H1 (cell line): ENCODE measurements around the gene NID2. TPM values are rescaled to one million over a fixed set of nuclear protein-coding genes. Genes with fewer than 3 reads are reported as not detected.

Source experiments
- CTCF ChIA-PET: fragments of 300-600 bp; sonication (Branson Sonifier 250); formaldehyde crosslinking; loops from one replicate; lab custom pipeline; 2021; ENCODE audit not compliant: partially characterized antibody; lab: Charles Lee
- POLR2A ChIA-PET: fragments of 300-600 bp; sonication (Branson Sonifier 250); formaldehyde crosslinking; loops from one replicate; lab custom pipeline; 2021; ENCODE audit warnings: inconsistent platforms; ENCODE audit not compliant: partially characterized antibody; lab: Charles Lee
- DNase-seq, 2 experiments: peaks; one replicate each; pipeline versions ENCODE4 v3.0.0 to v3.0.0-alpha.2; 2010 to 2022; ENCODE audit warnings: low spot score in 2 of 2, low read depth in 1 of 2, mixed read lengths in 1 of 2
- FAIRE-seq: peaks from 2 replicates; lab custom pipeline; 2011; peaks lifted over from hg19 to GRCh38; lab: Jason Lieb, UNC
- H2AFZ ChIP-seq: 2 replicates; pipeline ENCODE4 v1.8.1; 2012; ENCODE audit warnings: low read length, inconsistent platforms
- H2AK5ac ChIP-seq: 2 replicates; pipeline ENCODE4 v1.6.1; 2013; ENCODE audit warnings: low read depth, low read length
- H2BK120ac ChIP-seq: replicated peaks from 2 replicates; pipeline ENCODE3; 2013; ENCODE audit warnings: low read depth, low read length, inconsistent platforms
- H2BK12ac ChIP-seq: 2 replicates; pipeline ENCODE4 v1.6.1; 2013; ENCODE audit warnings: low read depth, low read length
- H2BK15ac ChIP-seq: 2 replicates; pipeline ENCODE4 v1.6.1; 2013; ENCODE audit warnings: low read length
- H2BK20ac ChIP-seq: 2 replicates; pipeline ENCODE4 v1.6.1; 2013; ENCODE audit warnings: low read length
- H2BK5ac ChIP-seq: 2 replicates; pipeline ENCODE4 v1.6.1; 2013; ENCODE audit warnings: low read depth, low read length
- H3K14ac ChIP-seq: 2 replicates; pipeline ENCODE4 v1.6.1; 2013; ENCODE audit warnings: inconsistent platforms; ENCODE audit not compliant: insufficient read length
- H3K18ac ChIP-seq: 2 replicates; pipeline ENCODE4 v1.6.1; 2013; ENCODE audit warnings: low read length; ENCODE audit errors: extremely low read depth
- H3K23ac ChIP-seq: 2 replicates; pipeline ENCODE4 v1.6.1; 2013; ENCODE audit warnings: inconsistent platforms; ENCODE audit not compliant: insufficient read length
- H3K23me2 ChIP-seq: 2 replicates; pipeline ENCODE4 v1.6.1; 2013; ENCODE audit warnings: low read depth, low read length
- H3K27ac ChIP-seq: 2 replicates; pipeline ENCODE4 v1.6.1; 2011; ENCODE audit warnings: low read depth, low read length, inconsistent platforms
- H3K27me3 ChIP-seq, 4 experiments: replicated peaks in 1 of 4; 1 replicate in 1 of 4; 2 replicates in 3 of 4; pipeline versions ENCODE4 v1.6.1 to v1.8.1; 2011 to 2013; ENCODE audit warnings: low read length in 3 of 4, mild to moderate bottlenecking in 3 of 4, inconsistent platforms in 2 of 4, mixed read lengths in 2 of 4, moderate library complexity in 1 of 4; ENCODE audit not compliant: control insufficient read depth in 3 of 4, insufficient read depth in 3 of 4; ENCODE audit errors: extremely low read depth in 1 of 4
- H3K36me3 ChIP-seq, 4 experiments: 2 replicates each; pipeline versions ENCODE4 v1.6.1 to v1.8.1; 2011 to 2013; ENCODE audit warnings: mild to moderate bottlenecking in 4 of 4, low read length in 3 of 4, moderate library complexity in 2 of 4, control low read depth in 1 of 4, inconsistent platforms in 1 of 4; ENCODE audit not compliant: insufficient read depth in 4 of 4, control insufficient read depth in 2 of 4
- H3K4ac ChIP-seq: replicated peaks from 2 replicates; pipeline ENCODE3; 2013; ENCODE audit warnings: low read length, low read depth, mixed read lengths, inconsistent platforms; ENCODE audit not compliant: insufficient read length
- H3K4me1 ChIP-seq, 4 experiments: replicated peaks in 1 of 4; 1 replicate in 1 of 4; 2 replicates in 3 of 4; pipeline versions ENCODE4 v1.6.1 to v1.8.1; 2011 to 2013; ENCODE audit warnings: low read length in 3 of 4, inconsistent platforms in 2 of 4, mixed read lengths in 1 of 4; ENCODE audit not compliant: insufficient read depth in 4 of 4, control insufficient read depth in 3 of 4
- H3K4me2 ChIP-seq, 2 experiments: 2 replicates each; pipeline versions ENCODE4 v1.6.1 to v1.8.1; 2011 to 2013; ENCODE audit warnings: low read depth in 2 of 2, low read length in 2 of 2, control low read depth in 1 of 2, inconsistent platforms in 1 of 2, mild to moderate bottlenecking in 1 of 2; ENCODE audit not compliant: insufficient read depth in 1 of 2
- H3K4me3 ChIP-seq, 4 experiments: fragments of 200-600, 300-600 bp in 1 of 4; sonication (generic), shearing (Covaris generic), sonication (Bioruptor Twin) in 1 of 4; 2 replicates each; pipeline versions ENCODE4 v1.5.1 to v1.8.1; 2011 to 2016; ENCODE audit warnings: low read length in 4 of 4, low read depth in 3 of 4, control low read depth in 2 of 4, inconsistent platforms in 2 of 4, mild to moderate bottlenecking in 2 of 4, mixed read lengths in 1 of 4, moderate library complexity in 1 of 4; ENCODE audit not compliant: insufficient read depth in 2 of 4; ENCODE audit errors: extremely low read depth in 1 of 4
- H3K56ac ChIP-seq: replicated peaks from 2 replicates; pipeline ENCODE3; 2013; ENCODE audit warnings: low read depth, mild to moderate bottlenecking, mixed read lengths, low read length, inconsistent platforms; ENCODE audit not compliant: insufficient read length
- H3K79me1 ChIP-seq: 2 replicates; pipeline ENCODE4 v1.6.1; 2013; ENCODE audit warnings: low read depth, low read length, control low read depth
- H3K79me2 ChIP-seq, 2 experiments: 2 replicates each; pipeline versions ENCODE4 v1.6.1 to v1.8.1; 2012 to 2013; ENCODE audit warnings: low read length in 2 of 2, mild to moderate bottlenecking in 2 of 2, inconsistent platforms in 1 of 2; ENCODE audit not compliant: insufficient read depth in 2 of 2, control insufficient read depth in 1 of 2
- H3K9ac ChIP-seq, 4 experiments: replicated peaks in 1 of 4; 1 replicate in 1 of 4; 2 replicates in 3 of 4; pipeline versions ENCODE4 v1.6.1 to v1.8.1; 2011 to 2013; ENCODE audit warnings: low read depth in 3 of 4, low read length in 3 of 4, control low read depth in 2 of 4, mild to moderate bottlenecking in 2 of 4, moderate library complexity in 2 of 4, inconsistent platforms in 1 of 4; ENCODE audit errors: extremely low read depth in 1 of 4
- H3K9me3 ChIP-seq, 2 experiments: 2 replicates each; pipeline versions ENCODE4 v1.6.1 to v1.8.1; 2012 to 2013; ENCODE audit warnings: mild to moderate bottlenecking in 2 of 2, moderate library complexity in 2 of 2, control low read depth in 1 of 2, inconsistent platforms in 1 of 2, low read depth in 1 of 2, low read length in 1 of 2, mixed read lengths in 1 of 2; ENCODE audit not compliant: insufficient read depth in 2 of 2
- H4K20me1 ChIP-seq, 2 experiments: replicated peaks in 1 of 2; 2 replicates each; pipeline versions ENCODE3 to v1.8.1; 2011 to 2013; ENCODE audit warnings: inconsistent platforms in 2 of 2, low read length in 2 of 2, mild to moderate bottlenecking in 1 of 2; ENCODE audit not compliant: insufficient read depth in 2 of 2, control insufficient read depth in 1 of 2
- H4K5ac ChIP-seq: 2 replicates; pipeline ENCODE4 v1.6.1; 2013; ENCODE audit warnings: low read length, low read depth, mixed read lengths, inconsistent platforms; ENCODE audit not compliant: insufficient read length
- H4K8ac ChIP-seq: 2 replicates; pipeline ENCODE4 v1.8.0; 2013; ENCODE audit warnings: mild to moderate bottlenecking, moderate library complexity, low read length, inconsistent platforms; ENCODE audit not compliant: insufficient read depth; ENCODE audit errors: extremely low read depth
- H4K91ac ChIP-seq: replicated peaks from 2 replicates; pipeline ENCODE3; 2013; ENCODE audit warnings: low read length, mixed read lengths, inconsistent platforms; ENCODE audit not compliant: insufficient read length
- BACH1 ChIP-seq: IDR thresholded peaks from 2 replicates; pipeline ENCODE4 v1.6.1; 2012; ENCODE audit warnings: low read length, improper control_type of control experiment
- CBX5 ChIP-seq: fragments of 300-800, 300-1000 bp; sonication (generic); IDR thresholded peaks from 2 replicates; pipeline ENCODE4 v1.7.1; 2016; ENCODE audit warnings: antibody characterized with exemption, low read length, low read depth
- CTBP2 ChIP-seq: IDR thresholded peaks from 2 replicates; pipeline ENCODE4 v1.7.0; 2011; ENCODE audit warnings: borderline replicate concordance, mild to moderate bottlenecking, moderate library complexity, mixed read lengths, low read length; ENCODE audit not compliant: insufficient read depth, insufficient read length
- HDAC6 ChIP-seq: IDR thresholded peaks from one replicate; pipeline ENCODE4 v1.7.1; 2012; ENCODE audit warnings: low read depth, mild to moderate bottlenecking, inconsistent platforms, low read length, moderate library complexity
- JUN ChIP-seq: IDR thresholded peaks from 2 replicates; pipeline ENCODE4 v1.6.1; 2011; ENCODE audit warnings: low read depth, mild to moderate bottlenecking, improper control_type of control experiment, low read length
- NRF1 ChIP-seq: IDR thresholded peaks from 2 replicates; pipeline ENCODE4 v1.6.1; 2011; ENCODE audit warnings: mild to moderate bottlenecking, low read depth, low read length, improper control_type of control experiment
- PHF8 ChIP-seq: fragments of 200-600 bp; sonication (generic); conservative IDR thresholded peaks from 2 replicates; pipeline ENCODE4 v1.7.1; 2012; ENCODE audit warnings: low read depth, mild to moderate bottlenecking, inconsistent platforms, low read length, moderate library complexity
- RBBP5 ChIP-seq: IDR thresholded peaks from 2 replicates; pipeline ENCODE4 v1.7.1; 2012; ENCODE audit warnings: low read depth, mild to moderate bottlenecking, inconsistent platforms, low read length, moderate library complexity, borderline replicate concordance
- SIN3A ChIP-seq, 2 experiments: IDR thresholded peaks in 1 of 2; conservative IDR thresholded peaks in 1 of 2; 2 replicates each; pipeline ENCODE4 v1.6.1; 2011 to 2012; ENCODE audit warnings: low read length in 2 of 2, improper control_type of control experiment in 1 of 2, low read depth in 1 of 2, mild to moderate bottlenecking in 1 of 2
- SP1 ChIP-seq: IDR thresholded peaks from 2 replicates; pipeline ENCODE4 v1.6.1; 2011; ENCODE audit warnings: low read depth, low read length
- SRF ChIP-seq: IDR thresholded peaks from 2 replicates; pipeline ENCODE4 v1.6.1; 2011; ENCODE audit warnings: mild to moderate bottlenecking, low read depth, low read length, moderate library complexity
- TCF12 ChIP-seq: IDR thresholded peaks from 2 replicates; pipeline ENCODE4 v1.6.1; 2011; ENCODE audit warnings: low read depth, mild to moderate bottlenecking, low read length
- YY1 ChIP-seq: IDR thresholded peaks from 2 replicates; pipeline ENCODE4 v1.6.1; 2011; ENCODE audit warnings: low read depth, mild to moderate bottlenecking, low read length
- WGBS, 2 experiments: shearing (Covaris generic) in 1 of 2; methylation state at CpG; one replicate each; pipeline versions ENCODE4 v1.1.6 to v1.1.7; 2013 to 2015; ENCODE audit warnings: low lambda C conversion rate in 2 of 2, mixed read lengths in 2 of 2, inconsistent platforms in 1 of 2, low coverage in 1 of 2, missing lambda C conversion rate in 1 of 2; ENCODE audit not compliant: insufficient replicate concordance in 2 of 2, insufficient coverage in 1 of 2, insufficient read length in 1 of 2; ENCODE audit errors: extremely low coverage in 1 of 2, missing lambda C conversion rate in 1 of 2; 5-methylcytosine and 5-hydroxymethylcytosine counted together
- polyA plus RNA-seq, 7 experiments: library from polyadenylated mRNA; depleted of rRNA in 3 of 7; stranded (reverse) in 5 of 7; unstranded in 2 of 7; fragments of >200 nt in 5 of 7; fragments of 200-250 nt in 2 of 7; gene quantifications; 1 replicate in 5 of 7; 2 replicates in 1 of 7; 4 replicates in 1 of 7; pipeline versions ENCODE4 v1.2.1 to v1.2.3, GENCODE V29; 2011 to 2013; ENCODE audit warnings: missing spikeins in 2 of 7, mixed read lengths in 2 of 7
- total RNA-seq: library from RNA; stranded (reverse); fragmentation: NEBNext Ultra II Directional; extraction: Animal tissue kit (Norgen Biotek cat#: 25700); gene quantifications from 2 replicates; pipeline ENCODE4 v1.2.1, GENCODE V29; 2021

The NID2 gene
- total and polyA plus RNA-seq, 2 of the 8 experiments (the other 6 are each of a cell fraction or from before 2014, with no cell fraction given), result 6.1 to 12.6 TPM

GRCh38 chr14:52000019-52000582 is 68.8 kb downstream of the NID2 start:
- peaks cover 22 to 89% (median 50%) of the 10 kb centered on the region in 4 experiments for H3K36me3 ChIP-seq
- no peak overlapping the region for H3K4me3 ChIP-seq
- H3K9me3 ChIP-seq, result no peaks in the 10 kb centered on the region
- FAIRE-seq (no peak), DNase-seq (no peak)
- peaks cover 2% of the 10 kb centered on the region for H3K79me1 ChIP-seq
- H2BK120ac ChIP-seq, result no peak overlapping the region
- H3K79me2 ChIP-seq, result peaks cover 0 to 24% of the 10 kb centered on the region in 2 experiments; a peak in 2 of 4 replicates
- H3K56ac ChIP-seq, result no peak overlapping the region
- no peak overlapping the region for H2AK5ac ChIP-seq
- H2BK12ac ChIP-seq, result no peak overlapping the region
- no peak overlapping the region for H3K27ac ChIP-seq
- H3K9ac ChIP-seq, result no peak overlapping the region
- WGBS, 2 experiments, result 97% methylated on average over 3 of the region's 3 CpGs; no CpG with 5 or more reads in 1 of the 2 experiments
- H3K18ac ChIP-seq, result no peak overlapping the region
- H2BK5ac ChIP-seq, result no peak overlapping the region
- no peak overlapping the region for H4K8ac ChIP-seq
- no peak overlapping the region for H4K91ac ChIP-seq
- H3K27me3 ChIP-seq, result no peaks in the 10 kb centered on the region
- H4K20me1 ChIP-seq, result peaks cover 2 to 6% of the 10 kb centered on the region in 2 experiments
- ChIA-PET POLR2A (no interaction called here), CTCF (interaction anchor here (1.0 to 1.8 kb wide), 5 partner anchors 10 to 273 kb away, joined by 3 to 5 read pairs (median 3); no protein-coding TSS in a partner anchor)
- H3K4ac ChIP-seq, result no peak overlapping the region
- no peak overlapping the region for H4K5ac ChIP-seq
- no peak overlapping the region for H3K14ac ChIP-seq
- H2BK15ac ChIP-seq, result no peak overlapping the region
- H2AFZ ChIP-seq, result no peak overlapping the region
- peaks cover 0 to 3% (median 0%) of the 10 kb centered on the region in 4 experiments; a peak in 1 of 7 replicates for H3K4me1 ChIP-seq
- H3K23me2 ChIP-seq, result no peaks in the 10 kb centered on the region
- no peak overlapping the region for H2BK20ac ChIP-seq
- H3K4me2 ChIP-seq, result no peak overlapping the region
- H3K23ac ChIP-seq, result no peak overlapping the region
- TF ChIP-seq TCF12, result no peak
- no peak for TF ChIP-seq JUN
- no peak for TF ChIP-seq SP1
- no peak for TF ChIP-seq SRF
- TF ChIP-seq BACH1, result no peak
- TF ChIP-seq CTBP2, result no peak
- TF ChIP-seq SIN3A (conservative IDR thresholded peaks at IDR 0.05 in 1 of 2, IDR thresholded peaks at IDR 0.05 in 1 of 2; ENCODE audit: low read depth in 1 of 2, low read length in 2 of 2), result no peak
- no peak for TF ChIP-seq YY1
- no peak for TF ChIP-seq HDAC6
- no peak for TF ChIP-seq RBBP5
- no peak for TF ChIP-seq NRF1
- TF ChIP-seq CBX5, result no peak
- no peak for TF ChIP-seq PHF8
